ENCODE data around the gene AOC2. TPM values are rescaled to one million over a fixed set of nuclear protein-coding genes. Genes with fewer than 3 reads are reported as not detected.

AOC2 gene
- total and polyA plus RNA-seq, 2 of the 13 experiments (the other 11 are each of a cell fraction or from before 2014, with no cell fraction given), result 1.2 to 3.3 TPM

GRCh38 chr17:42845556-42845917, 1.2 kb downstream of the AOC2 start:
- Histone ChIP-seq H2AFZ (ENCODE audit: low read length) (no peak overlapping the region), H3K27ac (ENCODE audit: extremely low read length, insufficient read depth, low read length) (no peak overlapping the region), H3K36me3 (replicated peaks in 1 of 2; ENCODE audit: control insufficient read depth in 1 of 2, insufficient read depth in 2 of 2, low read length in 2 of 2) (peaks cover 32 to 50% of the 10 kb centered on the region in 2 experiments), H3K4me2 (ENCODE audit: low read depth, low read length) (no peak overlapping the region), H3K9me3 (ENCODE audit: low read length) (no peaks in the 10 kb centered on the region), H3K4me1 (ENCODE audit: insufficient read depth, low read length) (peaks cover 21% of the 10 kb centered on the region), H3K4me3 (replicated peaks in 1 of 3; ENCODE audit: insufficient read depth in 1 of 3, low read depth in 2 of 3, low read length in 3 of 3) (no peak overlapping the region), H3K79me2 (ENCODE audit: insufficient read depth, low read length) (no peaks in the 10 kb centered on the region), H4K20me1 (ENCODE audit: insufficient read depth, low read length) (no peaks in the 10 kb centered on the region), H3K9ac (ENCODE audit: insufficient read depth, low read depth, low read length) (no peak overlapping the region), H3K27me3 (ENCODE audit: control insufficient read depth in 1 of 2, insufficient read depth in 2 of 2, low read length in 2 of 2) (no peaks in the 10 kb centered on the region)
- TF ChIP-seq ZFX (CRISPR knock-in tag; IDR thresholded peaks at IDR 0.05; ENCODE audit: low read depth) (0 out of 2 replicates have a peak, but pooled peaks have one; percentile 1), TEAD3 (CRISPR knock-in tag; optimal IDR thresholded peaks at IDR 0.05; ENCODE audit: borderline replicate concordance) (no peak), NCOR1 (IDR thresholded peaks at IDR 0.05; ENCODE audit: borderline replicate concordance, low read length) (no peak), ZC3H13 (CRISPR knock-in tag; IDR thresholded peaks at IDR 0.05) (0 out of 2 replicates have a peak, but pooled peaks have one; percentile 24), POLR2A (IDR thresholded peaks at IDR 0.05; ENCODE audit: insufficient read depth in 1 of 2, low read depth in 2 of 2, low read length in 2 of 2) (0 out of 4 replicates have a peak, but pooled peaks of 1 of the 2 experiments have one; percentile 12)
- BruUV-seq (replicated peaks), result no TSS peak
- ATAC-seq (no peak), DNase-seq (ENCODE audit: low spot score) (no peak), FAIRE-seq (no peak)
- intact Hi-C loops (cut with micrococcal nuclease; ENCODE audit: unreplicated experiment) (no loop called here), in situ Hi-C loops (cut with HindIII; ENCODE audit: extremely low pct_ligation_motif_present, low pct_unique_long_range_greater_than_20kb) (loop anchor here (10.0 kb wide), 1 partner anchor 139 kb away; the partner anchor contains the start of genes PTGES3L and RUNDC1)
- CTCF ChIA-PET (ENCODE audit: low intra/inter-chr PET ratio, low total read pairs), result no interaction called here
- WGBS (ENCODE audit: low lambda C conversion rate), result 95% methylated on average over 12 of the region's 12 CpGs
- POLR2A ChIA-PET, result interaction anchor here (1.1 to 5.0 kb wide), 8 partner anchors 9 to 153 kb away, joined by 3 to 39 read pairs (median 10); partner anchors contain the start of genes BECN1 and RPL27

- no peaks in the 10 kb centered on the region for H3K79me2 ChIP-seq (ENCODE audit: insufficient read depth, low read length)
Measured at GRCh38 chr17:42845918-42846593, 1.7 kb downstream of the AOC2 start.

More at GRCh38 chr17:42845918-42846593, 1.7 kb downstream of the AOC2 start:
- Histone ChIP-seq H4K20me1 (ENCODE audit: insufficient read depth, low read length) (no peaks in the 10 kb centered on the region), H3K9ac (ENCODE audit: insufficient read depth, low read depth, low read length) (no peak overlapping the region), H3K9me3 (ENCODE audit: low read length) (no peaks in the 10 kb centered on the region), H2AFZ (ENCODE audit: low read length) (no peak overlapping the region), H3K4me1 (ENCODE audit: insufficient read depth, low read length) (peaks cover 26% of the 10 kb centered on the region), H3K27me3 (ENCODE audit: control insufficient read depth in 1 of 2, insufficient read depth in 2 of 2, low read length in 2 of 2) (no peaks in the 10 kb centered on the region), H3K27ac (ENCODE audit: extremely low read length, insufficient read depth, low read length) (no peak overlapping the region), H3K4me2 (ENCODE audit: low read depth, low read length) (no peak overlapping the region), H3K36me3 (replicated peaks in 1 of 2; ENCODE audit: control insufficient read depth in 1 of 2, insufficient read depth in 2 of 2, low read length in 2 of 2) (peaks cover 32 to 46% of the 10 kb centered on the region in 2 experiments), H3K4me3 (replicated peaks in 1 of 3; ENCODE audit: insufficient read depth in 1 of 3, low read depth in 2 of 3, low read length in 3 of 3) (no peak overlapping the region)
- ChIA-PET POLR2A (interaction anchor here (1.0 to 5.0 kb wide), 8 partner anchors 9 to 91 kb away, joined by 3 to 39 read pairs (median 8); partner anchors contain the start of gene BECN1), CTCF (ENCODE audit: low intra/inter-chr PET ratio, low total read pairs) (no interaction called here)
- DNase-seq (ENCODE audit: low spot score) (no peak), FAIRE-seq (no peak), ATAC-seq (no peak)
- in situ Hi-C loops (cut with HindIII; ENCODE audit: extremely low pct_ligation_motif_present, low pct_unique_long_range_greater_than_20kb), result loop anchor here (10.0 kb wide), 1 partner anchor 139 kb away; the partner anchor contains the start of genes PTGES3L and RUNDC1
- intact Hi-C loops (cut with micrococcal nuclease; ENCODE audit: unreplicated experiment), result no loop called here
- TF ChIP-seq ZC3H13 (CRISPR knock-in tag; IDR thresholded peaks at IDR 0.05), result 0 out of 2 replicates have a peak, but pooled peaks have one; percentile 16
- TF ChIP-seq KDM5A (IDR thresholded peaks at IDR 0.05; ENCODE audit: borderline replicate concordance, low read length), result no peak
- no peak for TF ChIP-seq TCF12 (IDR thresholded peaks at IDR 0.05)
- 0 out of 2 replicates have a peak, but pooled peaks have one; percentile 21 for TF ChIP-seq TCF12 (CRISPR knock-in tag; IDR thresholded peaks at IDR 0.05)
- 93% methylated on average over 7 of the region's 7 CpGs for WGBS (ENCODE audit: low lambda C conversion rate)
- BruUV-seq (replicated peaks), result no TSS peak

Measured in HepG2 (cell line).